Peyer's patch (tissue), 4 donors: ENCODE data around the gene NUAK1. TPM values are rescaled to one million over a fixed set of nuclear protein-coding genes. Genes with fewer than 3 reads are reported as not detected.

Source experiments
- DNase-seq, 3 donors: peaks; one replicate each; pipeline ENCODE4 v3.0.0-alpha.2; 2017 to 2019
- H3K27ac ChIP-seq, 4 donors: fragments of 200-600 bp; sonication (generic); one replicate each; pipeline ENCODE4 v1.5.1; 2016 to 2019
- H3K27me3 ChIP-seq, 2 donors: fragments of 200-600 bp; sonication (generic); one replicate each; pipeline ENCODE4 v1.5.1; 2019
- H3K36me3 ChIP-seq, 3 donors: fragments of 200-600 bp; sonication (generic); one replicate each; pipeline ENCODE4 v1.5.1; 2016 to 2019
- H3K4me1 ChIP-seq, 4 donors: fragments of 200-600 bp; sonication (generic); one replicate each; pipeline ENCODE4 v1.5.1; 2016 to 2019
- H3K4me3 ChIP-seq, 4 donors: fragments of 200-600 bp; sonication (generic); 1 replicate in 3 of 4; 2 replicates in 1 of 4; pipeline ENCODE4 v1.5.1; 2016 to 2019; ENCODE audit warnings: mild to moderate bottlenecking in 1 of 4
- H3K9me3 ChIP-seq, 4 donors: fragments of 200-600 bp; sonication (generic); one replicate each; pipeline ENCODE4 v1.5.1; 2016 to 2019; ENCODE audit warnings: mild to moderate bottlenecking in 1 of 4
- CTCF ChIP-seq, 6 experiments: fragments of 450-650 bp in 4 of 6; fragments of 200-600 bp in 2 of 6; sonication (generic) in 1 of 6; IDR thresholded peaks; one replicate each; pipeline ENCODE4 v1.5.1; 2017 to 2019; ENCODE audit warnings: antibody characterized with exemption in 6 of 6, mild to moderate bottlenecking in 3 of 6, moderate library complexity in 1 of 6
- POLR2A ChIP-seq, 2 donors: fragments of 450-650 bp; IDR thresholded peaks; one replicate each; pipeline ENCODE4 v1.5.1; 2017; ENCODE audit warnings: antibody characterized with exemption in 2 of 2, mild to moderate bottlenecking in 2 of 2, moderate library complexity in 2 of 2
- total RNA-seq, 4 donors: library from RNA; depleted of rRNA; stranded (reverse); fragments of >200 nt; gene quantifications; one replicate each; pipeline ENCODE4 v1.1.0, GENCODE V29; 2016

NUAK1 gene
- total RNA-seq, 4 donors from 2014 or later: 2.1 to 7.7 (median 4.6) TPM

- H3K4me1 ChIP-seq: no peaks in the 10 kb centered on the region
- H3K27ac ChIP-seq: no peak overlapping the region
- H3K4me3 ChIP-seq: no peak overlapping the region
- H3K27me3 ChIP-seq: no peaks in the 10 kb centered on the region
- TF ChIP-seq POLR2A (IDR thresholded peaks at IDR 0.05) (no peak), CTCF (IDR thresholded peaks at IDR 0.05) (no peak)
- no peaks in the 10 kb centered on the region for H3K9me3 ChIP-seq
- H3K36me3 ChIP-seq: no peaks in the 10 kb centered on the region
- no peak for DNase-seq
Measured at GRCh38 chr12:106030210-106031071, 108.3 kb downstream of the NUAK1 start.

GRCh38 chr12:106029532-106029931, 109.2 kb downstream of the NUAK1 start:
- DNase-seq: no peak
- Histone ChIP-seq H3K9me3 (no peaks in the 10 kb centered on the region), H3K4me3 (no peak overlapping the region), H3K27me3 (no peaks in the 10 kb centered on the region), H3K4me1 (no peaks in the 10 kb centered on the region), H3K27ac (no peak overlapping the region), H3K36me3 (no peaks in the 10 kb centered on the region)
- TF ChIP-seq POLR2A (IDR thresholded peaks at IDR 0.05): no peak
- TF ChIP-seq CTCF (IDR thresholded peaks at IDR 0.05): no peak

GRCh38 chr12:106027911-106028310, 110.8 kb downstream of the NUAK1 start:
- H3K27me3 ChIP-seq: no peaks in the 10 kb centered on the region
- H3K4me3 ChIP-seq: no peak overlapping the region
- no peak for DNase-seq
- H3K27ac ChIP-seq: no peak overlapping the region
- no peaks in the 10 kb centered on the region for H3K9me3 ChIP-seq
- TF ChIP-seq POLR2A (IDR thresholded peaks at IDR 0.05) (no peak), CTCF (IDR thresholded peaks at IDR 0.05) (no peak)
- no peaks in the 10 kb centered on the region for H3K36me3 ChIP-seq
- H3K4me1 ChIP-seq: no peaks in the 10 kb centered on the region

DNA sequence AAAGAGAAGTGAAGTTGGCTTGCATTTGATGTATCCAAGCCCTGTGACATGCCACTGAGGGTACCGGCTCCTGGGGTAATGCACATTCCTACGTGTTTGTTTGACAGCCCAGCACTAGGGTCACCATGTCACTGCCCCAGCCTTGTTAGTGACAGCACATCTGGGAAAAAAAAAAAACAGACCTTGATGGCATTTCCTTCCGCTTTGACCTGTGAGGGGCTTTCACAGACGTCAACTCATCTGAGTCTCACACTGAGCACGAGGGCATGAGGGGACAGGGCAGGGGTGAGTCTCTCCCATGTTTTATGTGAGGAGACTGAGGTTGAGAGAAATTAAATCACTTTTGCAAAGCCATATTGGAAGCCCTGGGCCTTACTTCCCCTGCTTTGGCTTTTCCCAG, 111.5 kb downstream of the NUAK1 start:
- Histone ChIP-seq H3K4me1 (no peaks in the 10 kb centered on the region), H3K27me3 (no peaks in the 10 kb centered on the region), H3K27ac (no peak overlapping the region), H3K9me3 (no peaks in the 10 kb centered on the region), H3K36me3 (no peaks in the 10 kb centered on the region), H3K4me3 (no peak overlapping the region)
- DNase-seq: no peak
- TF ChIP-seq CTCF (IDR thresholded peaks at IDR 0.05): no peak
- no peak for TF ChIP-seq POLR2A (IDR thresholded peaks at IDR 0.05)

GRCh38 chr12:106025129-106025528, 113.6 kb downstream of the NUAK1 start:
- TF ChIP-seq POLR2A (IDR thresholded peaks at IDR 0.05) (no peak), CTCF (IDR thresholded peaks at IDR 0.05) (no peak)
- DNase-seq: no peak
- Histone ChIP-seq H3K27me3 (no peaks in the 10 kb centered on the region), H3K9me3 (no peaks in the 10 kb centered on the region), H3K4me1 (no peaks in the 10 kb centered on the region), H3K4me3 (no peak overlapping the region), H3K27ac (no peak overlapping the region), H3K36me3 (no peaks in the 10 kb centered on the region)
